NCI-H2227 (cell line): ENCODE results near the gene TMPRSS11B.
"Not testable (repeated sequence)": the region's sequence is repeated elsewhere in the genome, so short reads cannot be mapped to it uniquely, and the experiment has no call there.

Experiments used
- DNase-seq: peaks from one replicate; lab custom pipeline; 2025; ENCODE audit not compliant: unreplicated experiment; lab: John Stamatoyannopoulos, UW

TMPRSS11B gene, protein sequence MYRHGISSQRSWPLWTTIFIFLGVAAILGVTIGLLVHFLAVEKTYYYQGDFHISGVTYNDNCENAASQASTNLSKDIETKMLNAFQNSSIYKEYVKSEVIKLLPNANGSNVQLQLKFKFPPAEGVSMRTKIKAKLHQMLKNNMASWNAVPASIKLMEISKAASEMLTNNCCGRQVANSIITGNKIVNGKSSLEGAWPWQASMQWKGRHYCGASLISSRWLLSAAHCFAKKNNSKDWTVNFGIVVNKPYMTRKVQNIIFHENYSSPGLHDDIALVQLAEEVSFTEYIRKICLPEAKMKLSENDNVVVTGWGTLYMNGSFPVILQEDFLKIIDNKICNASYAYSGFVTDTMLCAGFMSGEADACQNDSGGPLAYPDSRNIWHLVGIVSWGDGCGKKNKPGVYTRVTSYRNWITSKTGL

DNA sequence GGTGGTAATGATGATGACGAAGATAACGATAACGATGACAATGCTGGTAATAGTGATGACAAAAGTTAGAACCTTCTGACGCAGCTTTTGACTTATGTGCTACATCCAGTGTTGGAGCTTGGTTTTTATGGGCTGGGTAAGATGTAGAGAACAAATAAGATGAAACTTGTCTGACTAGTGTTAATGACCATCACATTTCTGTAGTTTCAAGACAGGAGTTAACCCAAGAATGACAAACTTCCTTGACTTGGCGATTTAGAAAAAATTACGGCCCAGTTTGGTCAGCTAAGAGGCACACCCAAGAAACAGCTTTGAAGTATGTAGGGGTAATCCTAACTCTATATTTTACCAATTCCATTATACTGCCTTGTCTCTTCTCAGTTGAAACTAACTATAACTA is at the start of gene TMPRSS11B:
TMPRSS11B (minus strand) TSS at position 101 of the 400 bp plus-strand sequence. CDS start 136 bp downstream, outside the sequence.
- DNase-seq = no peak

GRCh38 chr4:68291256-68291655 is 45.8 kb upstream of the TMPRSS11B start:
- DNase-seq = no peak

GRCh38 chr4:68288393-68288740 is 42.9 kb upstream of the TMPRSS11B start:
- no peak for DNase-seq

- DNase-seq = no peak
These were observed 42.4 kb upstream of the TMPRSS11B start for GRCh38 chr4:68287704-68288392.

DNA sequence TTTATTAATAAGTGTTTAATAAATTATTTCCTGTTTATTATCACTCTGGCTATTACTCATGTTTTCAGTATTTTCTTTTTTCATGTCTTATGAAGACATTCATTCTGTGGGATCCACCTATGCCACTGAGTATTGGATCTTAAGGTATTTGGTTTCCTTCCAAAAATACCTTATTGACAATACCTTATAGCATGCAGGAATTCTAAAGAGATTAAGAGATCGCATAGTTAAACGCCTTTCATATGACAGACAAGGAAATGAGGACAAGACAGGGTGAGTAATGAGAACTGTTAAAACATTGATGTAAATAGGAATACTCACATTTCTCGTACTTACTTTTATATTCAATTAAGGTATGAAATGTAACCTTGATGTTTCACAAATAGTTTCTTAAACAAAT is 38.2 kb upstream of the TMPRSS11B start:
- DNase-seq = no peak

GRCh38 chr4:68283095-68283494 is 37.6 kb upstream of the TMPRSS11B start:
- no peak for DNase-seq

GRCh38 chr4:68281796-68282740 is 36.6 kb upstream of the TMPRSS11B start:
- DNase-seq = not testable (repeated sequence)

GRCh38 chr4:68278029-68278428 is 32.5 kb upstream of the TMPRSS11B start:
- no peak for DNase-seq

GRCh38 chr4:68277627-68278026 is 32.1 kb upstream of the TMPRSS11B start:
- no peak for DNase-seq

- no peak for DNase-seq
These were observed 27.4 kb upstream of the TMPRSS11B start for GRCh38 chr4:68272860-68273259.

- DNase-seq = no peak
These were observed 26.9 kb upstream of the TMPRSS11B start for GRCh38 chr4:68272380-68272779.

- DNase-seq = peak; percentile 26
These were observed 26.4 kb upstream of the TMPRSS11B start for GRCh38 chr4:68271851-68272357.

DNA sequence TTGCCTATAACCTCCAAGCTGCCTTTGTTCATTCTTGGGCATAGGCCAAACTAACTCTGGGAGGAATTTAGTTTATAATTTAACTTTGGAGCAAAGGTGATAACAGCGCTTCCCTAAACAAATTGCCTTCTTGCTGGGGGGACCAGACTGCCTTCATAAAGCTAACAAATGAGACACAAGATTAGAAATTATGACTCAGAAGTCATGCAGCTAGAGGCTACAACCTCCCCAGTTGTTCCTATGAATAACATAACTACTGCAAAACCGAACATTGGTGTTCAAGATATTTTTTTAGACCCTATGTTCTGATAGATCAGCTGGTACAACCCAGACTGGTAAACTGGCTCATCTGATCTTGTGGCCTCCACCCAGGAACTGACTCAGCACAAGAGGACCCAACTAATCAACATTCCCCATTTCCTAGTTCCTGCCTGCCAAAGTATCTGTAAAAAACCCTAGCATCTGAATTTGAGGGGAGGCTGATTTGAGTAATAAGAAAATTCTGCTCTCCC is 22.0 kb upstream of the TMPRSS11B start:
- no peak for DNase-seq

DNA sequence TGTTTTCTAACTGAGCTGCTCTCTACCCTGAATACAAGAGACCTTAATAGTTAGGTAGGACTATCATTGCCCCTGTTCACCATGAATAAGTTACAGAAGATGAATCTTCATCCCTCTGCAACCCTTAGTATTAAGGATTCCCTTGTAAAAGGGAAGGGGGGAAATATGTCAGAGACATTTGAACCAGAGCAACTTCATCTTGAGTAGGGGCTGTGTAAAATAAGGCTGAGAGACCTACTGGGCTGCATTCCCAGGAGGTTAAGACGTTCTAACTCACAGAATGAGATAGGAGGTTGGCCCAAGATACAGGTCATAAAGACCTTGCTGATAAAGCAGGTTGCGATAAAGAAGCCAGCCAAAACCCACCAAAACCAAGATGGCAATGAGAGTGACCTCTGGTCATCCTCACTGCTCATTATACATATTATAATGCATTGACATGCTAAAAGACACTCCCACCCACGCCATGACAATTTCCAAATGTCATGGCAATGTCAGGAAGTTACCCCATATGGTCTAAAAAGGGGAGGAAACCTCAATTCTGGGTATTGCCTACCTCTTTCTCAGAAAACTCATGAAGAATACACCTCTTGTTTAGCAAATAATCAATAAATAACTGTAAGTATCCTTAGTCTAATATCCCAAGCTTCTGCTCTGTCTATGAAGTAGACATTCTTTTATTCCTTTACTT is 19.5 kb upstream of the TMPRSS11B start:
- DNase-seq = no peak

GRCh38 chr4:68259191-68259590 is 13.7 kb upstream of the TMPRSS11B start:
- DNase-seq = no peak

DNA sequence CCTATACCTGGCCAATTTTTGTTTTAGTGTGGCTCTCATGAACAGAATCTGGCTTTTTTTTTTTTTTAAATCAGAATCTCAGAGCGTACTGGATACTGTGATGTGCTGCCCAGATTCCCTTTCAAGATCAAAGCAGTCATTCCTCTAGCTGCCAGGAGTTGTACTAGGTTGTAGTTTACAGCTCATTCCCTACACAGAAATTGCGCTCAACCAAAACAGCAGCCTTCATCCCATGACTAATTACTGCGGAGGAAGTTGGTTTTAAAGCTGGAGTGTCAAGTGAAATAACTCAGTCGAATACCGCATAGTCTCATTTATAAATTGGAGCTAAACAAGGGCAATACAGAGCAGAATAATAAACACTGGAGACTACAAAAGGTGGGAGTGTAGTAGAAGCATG is 12.2 kb upstream of the TMPRSS11B start:
- no peak for DNase-seq

DNA sequence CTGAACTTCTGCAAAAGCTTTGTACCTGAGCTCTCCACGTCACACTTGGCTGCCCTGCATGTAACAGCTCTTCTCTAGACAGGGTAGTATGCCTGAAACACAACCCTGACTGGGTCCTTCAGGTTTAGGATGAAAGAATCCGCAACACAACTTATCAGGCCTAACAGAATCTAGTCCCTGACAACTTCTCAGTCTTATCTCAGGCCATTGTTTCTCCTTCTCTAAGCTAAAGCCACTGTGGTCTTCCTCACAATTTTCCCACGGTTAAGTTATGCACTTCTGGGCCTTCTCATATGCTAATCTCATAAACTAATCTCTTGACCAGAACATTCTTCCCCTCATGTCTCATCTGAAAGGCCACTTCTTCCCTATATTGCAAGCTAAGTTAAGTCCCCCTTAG is 10.8 kb upstream of the TMPRSS11B start:
- DNase-seq = no peak

GRCh38 chr4:68250151-68250930 is 4.8 kb upstream of the TMPRSS11B start:
- no peak for DNase-seq

GRCh38 chr4:68249434-68249833 is 3.9 kb upstream of the TMPRSS11B start:
- no peak for DNase-seq

DNA sequence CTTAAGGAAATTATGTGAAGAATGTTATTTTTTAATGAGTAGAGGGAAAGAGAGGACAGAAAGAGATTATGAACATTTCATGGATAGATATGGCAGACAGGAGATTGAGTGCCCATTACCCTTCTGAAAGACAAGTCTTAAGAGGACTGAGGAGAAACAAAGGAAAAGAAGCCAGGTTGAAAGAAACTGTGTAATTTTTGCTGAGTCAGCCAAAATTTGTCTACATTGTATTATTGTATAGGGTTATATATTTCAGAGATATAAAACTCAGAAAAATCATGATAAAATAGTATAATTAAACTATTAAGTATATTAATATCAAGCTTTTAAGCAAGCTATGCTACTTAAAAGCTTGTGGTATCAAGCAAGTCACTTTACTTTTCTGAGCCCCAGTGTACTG is 4.9 kb downstream of the TMPRSS11B start:
- no peak for DNase-seq
